Stimulated activated CD4-positive, alpha-beta T cell treated with anti-CD3 and anti-CD28 coated beads, Interleukin-15, amount 100 ng/mL, for 24 hours (primary cell): ENCODE measurements around the gene SFXN5.
"Not testable (repeated sequence)": the region's sequence is repeated elsewhere in the genome, so short reads cannot be mapped to it uniquely, and the experiment has no call there.

ENCODE experiments used
- DNase-seq: peaks from one replicate; pipeline ENCODE4 v3.0.0-alpha.2; 2020

Gene SFXN5

DNA sequence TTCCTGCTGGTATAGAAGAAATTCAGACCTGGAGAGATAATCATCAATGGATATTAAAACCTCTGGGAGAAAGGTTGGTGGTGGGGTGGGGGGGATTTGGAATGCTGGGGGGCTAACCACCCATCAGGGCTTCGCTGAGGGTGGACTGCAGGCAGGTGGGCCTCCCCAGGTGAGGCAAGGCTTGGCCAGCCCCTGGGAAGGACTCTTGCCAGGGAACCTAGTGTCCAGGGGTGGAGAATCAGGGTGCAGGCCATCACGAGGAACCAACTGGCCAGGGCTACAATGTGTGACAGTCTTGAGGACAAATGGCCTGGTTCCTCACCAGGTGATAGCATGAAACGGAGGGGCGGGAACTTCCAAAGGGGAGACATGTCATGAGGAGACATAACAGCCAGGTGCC is 29.4 kb upstream of the SFXN5 start:
- no peak for DNase-seq

DNA sequence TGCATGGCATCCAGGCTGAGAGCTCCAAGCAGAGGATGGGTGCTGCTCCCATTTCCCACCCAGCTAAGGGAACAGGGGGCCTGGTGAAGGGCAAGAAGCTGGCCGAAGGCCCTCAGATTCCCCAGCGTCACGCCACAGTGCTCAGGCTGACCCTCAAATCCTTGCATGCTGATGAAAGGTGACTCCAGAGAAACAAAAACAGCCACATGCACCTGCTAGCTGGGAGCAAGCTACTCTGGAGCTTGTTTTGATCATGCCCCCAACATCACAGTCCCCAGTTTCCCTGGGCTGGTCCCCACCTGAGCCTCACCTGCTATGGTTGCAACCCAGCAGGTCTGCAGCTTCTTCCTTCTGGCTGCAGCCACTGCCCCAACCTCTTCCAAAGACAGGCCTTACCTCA is 28.0 kb upstream of the SFXN5 start:
- no peak for DNase-seq

DNA sequence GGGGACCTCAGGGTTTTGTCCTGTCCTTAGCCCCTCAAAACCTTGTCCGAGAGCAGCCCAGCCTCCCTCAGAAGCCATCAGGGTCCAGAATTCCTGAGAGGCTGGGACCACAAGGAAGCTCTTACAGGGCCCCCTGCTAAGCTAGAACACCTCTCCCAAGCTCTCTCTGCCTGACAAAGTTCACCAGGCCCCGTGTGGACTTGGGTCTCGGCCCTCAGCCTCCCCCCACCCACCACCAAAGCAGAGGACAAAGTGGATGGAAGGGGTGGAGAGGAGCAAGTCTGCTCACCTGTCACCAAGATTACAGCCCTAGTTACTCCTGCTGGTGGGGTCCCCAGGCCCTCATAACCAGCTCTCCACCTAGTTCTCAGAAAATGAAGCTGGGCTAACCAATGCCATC is 24.4 kb upstream of the SFXN5 start:
- no peak for DNase-seq

DNA sequence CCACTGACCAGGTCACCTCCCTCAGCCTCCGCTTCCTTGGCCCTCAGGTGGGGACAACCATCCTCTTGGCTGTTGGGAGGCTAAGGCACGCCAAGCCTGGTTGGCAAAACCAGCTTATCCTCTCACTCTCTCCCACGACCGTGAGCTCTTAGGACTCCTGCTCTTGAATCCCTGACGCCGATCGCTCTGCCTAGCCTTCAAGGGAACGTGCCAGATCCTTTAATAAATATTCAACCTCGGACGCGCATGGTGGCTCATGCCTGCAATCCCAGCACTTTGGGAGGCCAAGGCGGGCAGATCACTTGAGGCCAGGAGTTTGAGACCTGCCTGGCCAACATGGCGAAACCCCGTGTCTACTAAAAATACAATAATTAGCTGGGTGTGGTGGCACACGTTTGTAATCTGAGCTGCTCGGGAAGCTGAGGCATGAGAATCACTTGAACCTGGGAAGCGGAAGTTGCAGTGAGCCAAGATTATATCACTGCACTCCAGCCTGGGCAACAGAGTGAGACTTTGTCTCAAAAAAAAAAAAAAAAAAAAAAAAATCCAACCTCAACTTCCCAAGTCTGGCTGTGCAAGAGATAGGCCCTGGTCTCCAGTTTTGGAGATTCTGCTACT is 22.2 kb upstream of the SFXN5 start:
- not testable (repeated sequence) for DNase-seq

DNA sequence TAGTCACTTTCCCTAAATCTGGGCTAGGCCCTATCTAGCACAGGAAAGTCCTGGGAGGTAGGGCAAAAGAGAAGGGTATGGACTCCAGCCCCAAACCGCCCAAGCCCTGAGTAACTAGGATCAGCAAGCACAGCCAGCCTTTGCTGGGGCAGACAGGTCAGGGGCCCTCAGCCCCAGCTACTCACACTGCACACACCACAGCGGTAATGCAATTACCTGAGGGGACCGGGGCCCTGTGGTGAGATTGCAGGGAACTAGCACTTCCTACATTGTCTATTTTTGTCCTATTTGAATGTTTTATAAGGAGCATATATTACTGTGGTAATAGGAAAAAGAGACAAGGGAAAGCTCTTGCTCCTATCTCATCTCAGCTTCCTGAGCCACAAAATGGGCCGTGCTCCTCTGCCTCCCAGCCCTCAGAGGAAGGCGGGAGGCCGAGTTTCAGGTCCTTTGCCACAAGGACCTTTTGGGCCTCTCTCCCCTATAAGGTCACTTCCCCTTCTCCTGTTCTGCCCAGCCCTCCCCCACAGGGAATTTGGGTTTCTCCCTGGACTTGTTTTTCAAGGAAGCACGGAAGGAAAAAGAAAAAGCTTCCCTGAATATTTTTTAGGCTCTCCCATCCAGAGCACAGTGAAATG is 20.8 kb upstream of the SFXN5 start:
- no peak for DNase-seq

DNA sequence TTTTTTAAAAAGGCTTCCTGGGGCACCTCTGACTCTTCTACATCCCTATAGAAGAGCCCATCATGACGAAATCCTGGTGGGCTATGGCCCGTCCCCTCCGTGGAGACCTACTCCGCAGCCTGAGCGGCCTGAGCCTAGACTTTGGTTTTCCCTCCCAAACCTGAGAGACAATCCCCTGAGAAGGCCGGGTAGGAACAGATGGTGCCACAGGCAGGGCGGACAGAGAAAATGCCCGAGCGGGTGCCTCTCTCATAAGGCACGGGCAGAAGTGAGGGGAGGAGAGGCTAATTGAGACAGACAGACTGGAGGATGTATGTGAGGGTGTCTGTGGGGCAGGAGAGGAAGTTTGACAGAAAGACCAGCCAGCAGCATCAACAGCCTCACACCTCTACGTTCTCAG is 20.2 kb upstream of the SFXN5 start:
- DNase-seq, result no peak

DNA sequence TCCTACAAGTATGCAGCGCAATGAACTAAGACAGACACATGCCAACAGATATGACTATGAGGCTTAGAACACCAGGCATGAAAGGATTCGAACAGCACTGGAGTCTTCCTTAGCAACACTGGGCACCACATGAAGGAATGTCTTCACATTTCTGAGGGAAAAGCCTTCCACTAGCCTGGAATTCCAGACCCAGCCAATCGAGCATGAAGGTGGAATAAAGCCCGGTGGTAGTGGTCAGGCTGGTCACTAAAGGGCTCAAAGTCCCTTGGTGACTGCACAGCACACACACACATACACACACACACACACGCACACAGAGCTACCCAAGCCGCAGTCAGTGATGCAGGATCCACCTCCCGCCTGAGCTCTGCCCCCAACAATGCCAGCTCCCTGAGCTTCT is 19.7 kb upstream of the SFXN5 start:
- no peak for DNase-seq

DNA sequence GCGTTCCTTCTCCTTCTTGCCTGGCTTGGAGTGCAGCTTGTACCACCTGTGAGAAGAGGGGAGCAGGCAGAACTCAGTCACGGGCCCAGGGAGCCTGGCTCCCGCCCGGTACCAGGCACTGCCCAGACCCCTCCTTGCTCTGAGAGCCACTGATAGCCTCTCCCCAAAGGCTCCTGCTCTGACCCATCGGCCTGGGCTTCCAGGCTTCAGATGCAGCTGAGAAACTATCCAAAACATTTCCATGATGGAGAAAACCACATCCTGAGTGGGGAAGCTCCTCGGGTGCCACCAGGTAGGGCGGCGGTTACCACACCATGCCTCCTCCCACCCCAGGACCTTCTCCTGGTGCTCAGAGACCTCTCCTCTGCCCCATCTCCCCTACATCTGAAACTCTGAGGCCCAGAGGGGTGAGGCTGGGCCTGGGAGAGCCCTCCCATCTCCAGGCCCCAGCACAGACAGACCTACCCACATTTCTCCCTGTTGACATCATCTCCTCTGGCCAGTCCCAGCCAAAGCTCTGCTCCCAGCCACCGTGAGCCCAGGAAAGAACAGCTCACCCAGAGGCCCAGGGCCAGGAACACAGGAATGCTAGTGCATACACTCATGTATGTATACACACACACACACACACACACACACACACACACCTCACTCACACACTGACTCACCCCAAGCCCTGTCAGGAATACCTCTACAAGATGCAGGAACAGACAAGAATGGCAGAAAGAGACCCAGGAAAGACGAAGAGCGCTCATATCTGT is 17.9 kb upstream of the SFXN5 start:
- DNase-seq, result no peak

DNA sequence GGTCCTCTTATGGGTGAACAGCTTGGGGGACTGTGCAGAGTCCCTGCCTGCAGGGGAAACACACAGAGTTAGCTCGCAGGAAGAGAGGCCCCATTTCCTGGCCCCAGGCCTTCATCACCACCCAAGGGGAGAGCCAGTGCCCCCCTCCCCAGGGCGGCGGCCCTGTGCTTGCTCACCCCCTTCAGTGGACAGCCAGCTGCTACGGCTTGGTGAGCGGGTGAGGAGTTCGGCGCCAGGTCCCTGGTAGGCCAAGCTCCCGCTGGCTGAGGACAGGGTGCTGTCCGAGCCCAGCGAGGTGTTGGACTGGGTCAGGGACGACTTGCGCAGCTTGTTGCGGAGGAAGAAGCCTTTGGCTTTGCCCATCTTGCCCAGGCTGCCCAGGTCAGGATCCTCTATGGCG is 17.2 kb upstream of the SFXN5 start:
- no peak for DNase-seq

DNA sequence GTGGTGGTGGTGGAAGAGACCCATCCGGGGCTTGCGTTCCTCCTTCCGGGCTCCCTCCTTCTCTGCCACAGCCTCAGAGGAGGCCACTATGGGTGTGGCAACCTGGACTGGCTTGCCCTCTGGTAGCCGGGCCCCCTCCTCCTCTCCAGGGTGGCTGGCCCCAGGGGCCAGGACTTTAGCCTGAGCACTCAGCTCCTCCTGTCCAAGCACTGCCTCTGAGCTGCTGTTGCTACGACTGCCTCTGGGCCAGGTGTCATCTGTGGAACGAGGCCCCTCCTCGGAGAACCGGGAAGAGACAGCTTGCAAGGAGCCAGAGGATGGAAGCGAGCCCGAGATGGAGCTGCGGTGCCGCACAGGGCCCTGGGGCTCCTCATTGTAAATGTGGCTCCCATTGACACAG is 16.7 kb upstream of the SFXN5 start:
- no peak for DNase-seq

DNA sequence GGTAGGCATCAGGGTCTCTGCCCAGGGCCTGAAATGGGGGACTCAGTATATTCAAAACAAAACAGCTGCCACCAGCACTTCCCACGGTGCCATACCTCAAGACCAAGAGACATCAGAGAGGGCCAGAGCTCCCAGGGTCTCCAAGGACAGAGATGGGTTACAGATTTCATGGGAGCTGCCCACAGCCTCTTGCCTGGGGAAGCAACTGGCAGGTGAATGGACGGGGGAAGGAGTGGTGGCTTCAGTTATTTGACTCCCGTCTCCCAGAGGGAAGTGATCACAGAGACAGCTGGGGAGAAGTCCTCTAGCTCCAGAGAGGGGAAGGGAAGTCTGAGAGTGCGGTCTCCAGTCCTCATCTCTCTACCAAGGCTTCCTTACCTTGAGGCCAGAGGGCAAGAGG is 15.8 kb upstream of the SFXN5 start:
- DNase-seq, result no peak

DNA sequence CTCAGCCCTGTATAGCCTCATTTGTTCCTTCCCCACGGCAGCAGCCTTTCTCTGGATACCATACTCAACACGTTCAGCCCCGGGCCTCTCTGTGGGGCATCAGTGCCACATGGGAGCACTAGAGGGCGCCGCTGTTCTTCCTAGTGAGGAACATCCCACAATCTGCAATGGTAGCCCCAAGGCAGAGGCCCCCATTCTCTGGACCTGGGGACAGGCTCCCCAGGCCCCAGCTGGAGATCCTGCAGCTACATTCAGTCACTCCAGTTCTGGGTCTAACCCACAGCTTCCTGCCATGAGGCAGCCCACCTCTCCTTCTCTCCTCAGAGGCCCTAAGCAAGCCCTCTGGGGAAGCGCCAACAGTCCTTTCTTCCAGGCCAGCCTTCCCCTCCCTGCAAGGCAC is 14.2 kb upstream of the SFXN5 start:
- peak; percentile 88 for DNase-seq

DNA sequence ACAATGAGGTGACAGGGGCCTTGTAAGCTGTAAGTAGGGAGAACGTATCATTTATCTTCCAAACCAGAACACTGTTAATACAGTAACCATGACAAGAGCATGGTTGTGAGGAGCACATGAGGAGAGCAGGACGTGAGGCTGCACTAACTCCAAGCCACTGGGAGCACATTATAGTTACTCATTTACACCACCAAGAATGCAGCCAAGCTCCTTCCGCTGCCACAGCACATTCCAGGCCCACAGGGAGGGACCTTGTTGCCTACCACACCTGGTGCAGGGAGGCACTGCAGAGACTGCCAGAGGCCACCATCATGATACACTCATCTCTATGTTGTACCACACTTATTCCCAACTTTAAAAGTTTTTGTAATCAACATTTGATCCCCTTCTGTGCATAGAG is 13.5 kb upstream of the SFXN5 start:
- DNase-seq, result no peak

DNA sequence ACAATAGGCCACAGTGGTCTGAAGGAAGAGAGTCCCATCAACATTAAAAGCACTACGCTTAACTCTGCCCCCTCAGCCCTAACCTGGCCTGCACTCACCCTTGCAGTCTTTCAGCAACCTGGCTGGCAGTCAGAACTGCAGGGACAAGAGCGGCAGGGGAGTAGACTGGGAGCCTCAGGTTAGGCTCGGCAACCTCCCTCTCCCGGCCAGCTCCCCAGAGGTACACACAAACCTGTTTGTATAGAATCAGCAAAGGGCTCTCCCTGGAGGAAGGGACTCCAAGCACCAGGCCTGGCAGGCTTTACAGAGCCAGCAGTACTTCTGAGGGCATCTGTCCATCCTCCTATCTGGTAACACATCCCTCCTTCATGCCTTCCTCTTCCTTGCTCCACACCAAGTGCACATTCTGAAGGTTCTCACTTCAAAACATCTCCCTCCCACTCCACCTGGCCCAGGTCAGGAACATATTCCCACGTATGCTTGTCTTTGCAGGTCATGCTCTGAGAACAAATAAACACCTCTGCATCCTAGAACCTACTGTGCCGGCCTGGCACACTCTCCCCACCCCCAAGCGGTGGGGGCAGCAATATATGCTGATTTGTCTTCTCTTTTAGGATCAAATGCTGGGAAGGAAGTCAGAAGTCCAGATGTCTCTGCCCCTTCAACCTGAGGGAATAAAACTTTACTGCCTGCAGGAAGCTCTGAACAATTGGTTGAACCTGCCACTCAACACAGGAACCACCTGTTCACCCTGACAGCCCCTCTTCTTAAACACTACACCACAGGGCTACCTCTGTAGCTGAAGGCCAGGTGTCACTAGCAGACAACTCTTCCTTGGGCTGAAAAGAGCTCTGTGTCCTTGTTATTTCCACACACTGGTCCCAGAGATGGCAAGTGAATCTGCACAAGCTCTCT is 12.6 kb upstream of the SFXN5 start:
- no peak for DNase-seq

DNA sequence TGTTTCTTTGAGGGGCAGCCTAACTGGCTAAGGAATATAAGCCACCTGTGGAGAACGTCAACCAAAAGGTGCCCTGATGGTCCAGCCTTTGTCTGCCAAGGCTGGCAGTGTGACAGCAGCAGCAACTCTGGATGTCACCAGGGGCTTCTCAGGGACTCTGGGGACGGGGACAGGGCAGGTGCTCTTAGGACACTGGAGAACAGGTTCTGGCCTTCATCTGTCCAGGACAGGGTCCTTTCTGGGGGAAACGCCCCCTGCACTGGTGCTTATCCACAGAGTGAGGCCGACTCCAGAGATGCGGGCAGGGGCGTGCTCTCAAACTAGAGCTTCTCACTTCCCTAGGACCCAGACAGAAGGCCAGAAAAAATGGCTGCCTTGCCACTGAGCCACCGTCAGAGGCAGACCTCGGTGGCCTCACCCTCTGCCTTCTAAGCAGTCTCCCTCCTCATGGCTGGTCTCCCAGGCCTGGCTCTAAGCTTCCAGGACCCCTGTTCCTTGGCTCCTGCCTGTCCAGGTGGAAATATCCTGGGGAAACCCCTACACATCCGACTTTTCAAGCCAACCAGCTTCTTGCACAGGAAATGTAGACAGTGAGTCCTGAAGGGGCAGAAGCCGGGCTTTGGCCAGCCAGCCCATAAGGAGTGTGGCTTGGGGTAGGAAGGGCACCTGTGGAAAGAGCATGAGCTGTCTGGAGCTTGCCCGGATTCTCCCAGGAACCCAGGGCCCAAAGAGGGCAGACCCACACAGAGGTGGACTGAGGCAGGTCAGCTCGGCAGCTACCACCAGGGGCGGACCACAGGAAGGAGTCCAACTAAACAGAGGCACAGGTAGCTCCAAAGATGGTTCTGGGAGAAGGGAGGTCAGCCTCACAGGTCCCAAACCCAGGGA is 11.3 kb upstream of the SFXN5 start:
- no peak for DNase-seq

DNA sequence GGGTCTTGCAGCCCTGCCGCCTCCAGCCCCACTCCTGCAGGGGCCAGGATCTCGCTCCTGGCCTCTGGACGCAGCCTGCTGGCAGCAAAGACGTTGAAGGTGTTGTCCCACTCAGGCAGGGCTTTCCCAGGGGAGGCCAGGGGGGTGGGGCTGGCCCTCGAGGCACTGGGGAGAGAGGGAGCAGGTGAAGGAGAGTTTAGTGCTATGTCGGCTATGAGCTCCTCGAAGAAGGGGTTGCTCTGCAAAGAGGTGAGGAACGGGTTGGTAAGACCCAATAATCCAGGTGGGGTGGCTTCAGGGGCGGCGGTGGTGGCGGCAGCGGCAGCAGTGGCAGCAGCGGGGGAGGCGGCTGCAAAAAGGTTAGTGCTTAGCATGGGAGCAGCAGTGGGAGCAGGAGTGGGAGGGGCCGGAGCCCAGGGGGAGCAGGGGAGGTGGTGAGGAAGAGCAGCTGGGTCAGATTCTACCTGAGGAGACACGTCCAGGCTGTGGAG is 9.7 kb upstream of the SFXN5 start:
- DNase-seq, result no peak

DNA sequence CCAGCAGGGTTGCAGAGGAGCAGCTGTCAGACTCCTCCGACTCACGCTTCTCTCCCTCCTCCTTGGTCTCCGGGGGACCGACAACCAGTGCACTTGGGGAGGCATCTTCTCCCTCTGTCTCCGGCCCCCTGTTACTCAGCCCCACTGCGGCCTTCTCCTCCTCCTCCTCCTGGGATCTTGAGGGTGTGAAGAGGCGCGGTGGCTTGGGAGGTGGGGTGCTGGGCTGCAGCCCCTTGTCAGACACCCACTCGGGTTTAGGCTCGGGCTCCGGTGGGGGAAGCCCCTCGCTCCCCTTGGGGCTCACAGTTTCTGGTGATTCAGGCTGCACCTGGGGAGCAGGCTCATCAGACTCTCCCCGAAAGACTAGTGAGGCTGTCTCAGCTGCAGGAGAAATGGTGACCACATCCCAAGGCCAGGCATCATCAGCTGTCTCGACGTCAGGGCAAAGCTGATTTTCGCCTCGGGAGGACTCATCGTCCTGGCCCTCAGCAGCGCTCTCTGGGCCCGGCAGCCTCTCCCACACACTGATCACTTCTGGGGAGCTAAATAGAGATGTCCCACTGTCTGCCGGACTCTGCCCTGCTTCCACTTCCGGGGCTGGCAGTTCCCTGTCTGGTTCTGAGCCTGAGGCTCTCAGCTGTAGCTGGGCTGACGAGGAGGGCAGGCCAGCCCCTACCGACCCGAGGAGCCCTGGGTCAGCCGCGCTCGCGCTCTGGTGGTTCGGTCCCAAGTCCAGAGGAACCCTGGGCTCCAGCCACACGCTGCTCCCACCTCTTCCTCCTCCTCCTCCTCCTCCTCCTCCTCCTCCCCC is 9.0 kb upstream of the SFXN5 start:
- DNase-seq, result no peak

DNA sequence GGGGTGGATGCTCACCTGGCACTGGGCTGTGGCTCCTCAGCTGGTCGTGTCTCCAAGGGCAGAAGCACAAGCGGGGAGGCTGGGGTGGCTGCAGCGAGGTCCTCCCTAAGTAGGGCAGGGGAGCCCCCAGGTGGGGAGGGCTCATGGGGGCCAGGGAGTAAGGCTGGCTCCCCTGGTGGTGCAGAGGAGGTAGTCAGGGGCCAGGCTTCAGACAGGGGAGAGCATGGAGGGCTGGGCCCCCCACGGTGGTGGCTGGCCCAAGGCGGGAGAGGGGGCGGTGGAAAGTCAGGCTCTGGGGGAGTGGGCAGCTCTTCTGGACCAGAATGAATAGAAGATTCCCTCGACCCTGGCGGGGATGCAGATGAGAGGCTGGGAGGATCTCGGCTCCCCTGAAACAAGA is 8.1 kb upstream of the SFXN5 start:
- DNase-seq, result no peak

DNA sequence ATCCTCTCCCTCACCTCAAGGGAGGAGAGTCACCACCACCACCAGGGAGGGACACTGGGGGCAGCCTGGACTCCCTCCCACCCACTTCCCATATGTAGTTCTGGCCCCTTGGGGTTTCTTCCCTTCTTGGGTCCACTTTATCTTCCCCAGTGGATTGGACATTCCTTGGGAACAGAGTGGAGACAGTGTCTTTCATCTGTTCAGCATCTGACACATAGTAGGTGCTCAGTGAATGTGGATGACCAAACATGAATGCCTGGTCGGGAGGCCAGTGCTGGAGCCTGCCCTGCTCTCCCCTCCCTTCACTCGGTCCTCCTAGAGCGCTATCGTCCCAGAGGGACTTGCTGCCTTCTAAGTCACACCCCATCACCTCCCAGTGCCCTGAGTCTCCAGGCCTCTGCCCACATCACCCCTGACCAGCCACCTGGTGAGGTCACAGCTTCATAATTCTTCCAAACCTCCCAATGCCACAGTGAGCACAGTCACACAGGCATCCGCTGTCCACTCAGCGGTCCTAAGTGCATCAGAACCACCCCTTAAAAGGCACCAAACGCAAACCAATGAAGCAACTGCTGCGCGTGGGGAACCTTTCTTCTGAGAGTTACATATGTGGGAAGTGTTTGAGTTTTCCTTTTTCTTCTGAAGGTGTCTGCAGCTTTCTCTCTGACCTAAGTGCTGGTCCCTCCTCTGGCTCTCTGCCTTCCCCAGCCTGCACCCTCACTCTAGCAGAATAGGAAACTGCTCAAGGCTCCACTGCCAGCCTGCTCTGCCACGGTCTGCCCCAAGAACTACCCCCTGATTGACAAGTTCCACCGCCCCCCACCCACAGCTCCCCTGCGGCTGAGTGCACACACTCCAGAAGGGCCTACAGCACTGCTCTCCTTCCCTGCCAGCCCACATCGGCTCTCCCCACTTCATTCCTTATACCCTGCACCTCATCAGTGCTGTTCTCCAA is 7.2 kb upstream of the SFXN5 start:
- DNase-seq, result no peak

DNA sequence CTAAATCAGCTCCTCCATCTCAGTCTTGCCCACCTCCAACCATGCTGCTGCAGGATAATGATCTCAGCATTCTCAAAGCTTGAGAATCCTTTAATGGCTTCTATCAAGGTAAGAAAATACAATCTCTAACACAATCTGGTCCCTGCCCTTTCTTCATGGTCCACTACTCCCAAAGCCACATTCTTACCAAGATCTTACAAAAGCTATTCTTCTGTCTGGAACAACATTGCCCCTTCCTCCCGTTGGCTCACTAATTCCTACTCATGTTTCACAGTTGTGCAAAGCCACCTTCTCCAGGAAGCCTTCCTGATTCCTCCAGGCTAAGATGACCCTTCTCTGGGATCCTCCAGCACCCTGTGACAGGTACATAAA is 5.9 kb upstream of the SFXN5 start:
- no peak for DNase-seq
